Right cardiac atrium (tissue), 5 donors: Measurements from ENCODE around the gene OR6C76. TPM values are rescaled to one million over a fixed set of nuclear protein-coding genes. Genes with fewer than 3 reads are reported as not detected.
"Not testable (repeated sequence)": the region's sequence is repeated elsewhere in the genome, so short reads cannot be mapped to it uniquely, and the experiment has no call there.

Experiments
- ATAC-seq, 2 donors: fragments of 200-7000 bp; cut with Tn5 transposase; one replicate each; pipeline versions ENCODE4 v1.8.0 to v1.9.1; 2020; ENCODE audit warnings: moderate library complexity in 2 of 2, mild to moderate bottlenecking in 1 of 2
- DNase-seq, 3 donors: peaks; one replicate each; pipeline ENCODE4 v3.0.0-alpha.2; 2020
- H3K27ac ChIP-seq: one replicate; pipeline ENCODE4 v1.5.1; 2013; ENCODE audit warnings: mild to moderate bottlenecking, low read length, control low read depth, moderate library complexity
- H3K27me3 ChIP-seq: one replicate; pipeline ENCODE4 v1.6.1; 2013; ENCODE audit not compliant: control insufficient read depth, insufficient read depth
- H3K4me1 ChIP-seq: one replicate; pipeline ENCODE4 v1.6.1; 2013; ENCODE audit warnings: low read length; ENCODE audit not compliant: control insufficient read depth, insufficient read depth
- H3K4me3 ChIP-seq: one replicate; pipeline ENCODE4 v1.5.1; 2013; ENCODE audit warnings: low read length, control low read depth
- H3K9me3 ChIP-seq: one replicate; pipeline ENCODE4 v1.6.1; 2013; ENCODE audit warnings: low read length; ENCODE audit not compliant: control insufficient read depth
- WGBS: extraction: QIAGEN DNeasy Blood & Tissue Kit; methylation state at CpG from one replicate; pipeline ENCODE4 v1.1.7; 2013; 5-methylcytosine and 5-hydroxymethylcytosine counted together
- intact Hi-C, 4 donors: fragments of 100-400 bp; cut with DNase I; formaldehyde crosslinking; loops; one replicate each; pipeline versions ENCODE4 v1.11.0 to v1.14.0; 2022 to 2023
- long read RNA-seq, 4 donors: library from polyadenylated mRNA; unstranded; transcript quantifications; one replicate each; pipeline ENCODE4 v2.0.0, GENCODE V29; 2020 to 2021
- polyA plus RNA-seq: library from polyadenylated mRNA; stranded (reverse); fragments of 200-250 nt; gene quantifications from one replicate; pipeline ENCODE4 v1.2.3, GENCODE V29; 2013
- total RNA-seq, 4 donors: library from RNA; stranded (reverse); fragmentation: NEBNext Ultra II Directional; extraction: Animal tissue kit (Norgen Biotek cat#: 25700); gene quantifications; one replicate each; pipeline ENCODE4 v1.2.1, GENCODE V29; 2021
- donor health status: healthy with polysubstance abuse.
- donor health status: DM: no; HTN: yes; CAD: no.
- donor health status: DM: no; HTN: no; CAD: no.
- donor health status: DM: no; HTN: yes; CAD: no; lungs with severe emphysema.
- donor health status: DM: yes; HTN: yes; CAD: no.

OR6C76 gene
- total RNA-seq (not detected), polyA plus RNA-seq (not detected)
- long read RNA-seq, donor 1, result 0 reads
- long read RNA-seq, donor 2, result 0 reads
- long read RNA-seq, donor 3, result 0 reads
- long read RNA-seq, donor 4, result 0 reads

- H3K9me3 ChIP-seq, result no peaks in the 10 kb centered on the region
- no peak within 1 kb of the TSS for H3K4me3 ChIP-seq
- no peaks in the 10 kb centered on the region for H3K27me3 ChIP-seq
- no peaks in the 10 kb centered on the region for H3K4me1 ChIP-seq
- intact Hi-C loops, result no loop called here
- no peak within 1 kb of the TSS for H3K27ac ChIP-seq
- no peak for DNase-seq
- 81% methylated on average over 4 of the region's 4 CpGs for WGBS
- ATAC-seq, result no peak
Observed at GRCh38 chr12:55425954-55426353, at the start of gene OR6C76. OR6C76 (plus strand) TSS chr12:55426254; CDS start chr12:55426254, 0 bp downstream.

GRCh38 chr12:55385891-55386290 is 40.2 kb upstream of the OR6C76 start:
- intact Hi-C loops, result no loop called here
- no peak overlapping the region for H3K4me3 ChIP-seq
- no peaks in the 10 kb centered on the region for H3K27me3 ChIP-seq
- H3K4me1 ChIP-seq, result no peaks in the 10 kb centered on the region
- no peak overlapping the region for H3K27ac ChIP-seq
- DNase-seq (no peak), ATAC-seq (no peak)
- no peaks in the 10 kb centered on the region for H3K9me3 ChIP-seq

- peak in 1 of 3 donors; percentile 30 for DNase-seq
- no peak overlapping the region for H3K4me3 ChIP-seq
- no peaks in the 10 kb centered on the region for H3K9me3 ChIP-seq
- no peak for ATAC-seq
- H3K27ac ChIP-seq, result no peak overlapping the region
- intact Hi-C loops, result no loop called here
- no peaks in the 10 kb centered on the region for H3K27me3 ChIP-seq
- no peaks in the 10 kb centered on the region for H3K4me1 ChIP-seq
- 84% methylated on average over 23 of the region's 23 CpGs for WGBS
Observed at GRCh38 chr12:55392032-55392795, 33.8 kb upstream of the OR6C76 start.

DNA sequence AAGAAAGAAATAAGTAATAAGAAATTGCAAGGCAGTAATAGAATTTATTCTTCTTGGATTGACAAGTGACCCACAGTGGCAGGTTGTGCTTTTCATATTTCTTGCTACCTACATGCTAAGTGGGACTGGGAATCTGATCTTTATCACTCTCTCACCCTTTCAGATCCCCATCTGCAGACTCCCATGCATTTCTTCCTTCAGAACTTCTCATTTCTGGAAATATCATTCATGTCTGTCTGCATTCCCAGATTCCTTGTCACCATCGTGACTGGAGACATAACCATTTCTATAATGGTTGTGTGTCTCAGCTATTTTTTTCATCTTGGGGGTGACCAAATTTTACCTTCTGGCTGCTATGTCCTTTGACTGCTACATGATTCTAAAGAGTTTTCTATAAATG is 29.7 kb upstream of the OR6C76 start:
- 76% methylated on average over 1 of the region's 1 CpG for WGBS
- Histone ChIP-seq H3K27me3 (no peaks in the 10 kb centered on the region), H3K4me1 (no peaks in the 10 kb centered on the region), H3K27ac (no peak overlapping the region), H3K4me3 (no peak overlapping the region), H3K9me3 (no peaks in the 10 kb centered on the region)
- intact Hi-C loops, result no loop called here
- DNase-seq, result no peak
- no peak for ATAC-seq

DNA sequence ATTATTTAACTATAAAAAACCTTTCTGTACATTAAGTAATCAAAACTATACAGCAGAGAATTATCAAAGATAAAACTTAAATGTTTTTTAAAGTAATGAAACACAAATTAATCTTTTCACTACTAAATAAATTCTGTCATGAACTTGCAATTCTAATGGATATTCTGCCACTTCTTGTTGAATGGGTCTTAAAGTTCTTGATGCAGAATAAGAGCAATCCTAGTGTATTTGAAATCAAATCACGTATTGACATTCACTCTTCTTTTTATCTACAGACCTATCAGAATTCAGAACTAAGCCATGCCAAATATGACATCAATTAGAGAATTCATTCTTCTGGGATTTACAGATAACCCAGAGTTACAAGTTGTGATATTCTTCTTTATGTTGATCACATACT is 25.8 kb upstream of the OR6C76 start, which contains the start of gene OR6C65:
Gene OR6C65 (plus strand): TSS at position 301 of the 400 bp plus-strand sequence. CDS start 0 bp downstream, at position 301.
- Histone ChIP-seq H3K4me1 (no peaks in the 10 kb centered on the region), H3K27ac (no peak within 1 kb of the TSS), H3K27me3 (no peaks in the 10 kb centered on the region), H3K9me3 (no peaks in the 10 kb centered on the region), H3K4me3 (no peak within 1 kb of the TSS)
- ATAC-seq (no peak), DNase-seq (no peak)
- intact Hi-C loops, result no loop called here
- WGBS, result 81% methylated on average over 1 of the region's 1 CpG

- Histone ChIP-seq H3K27ac (no peak overlapping the region), H3K9me3 (no peaks in the 10 kb centered on the region), H3K4me1 (no peaks in the 10 kb centered on the region), H3K27me3 (no peaks in the 10 kb centered on the region), H3K4me3 (no peak overlapping the region)
- 51% methylated on average over 1 of the region's 1 CpG for WGBS
- no peak for ATAC-seq
- intact Hi-C loops, result no loop called here
- DNase-seq, result no peak
Observed at GRCh38 chr12:55407866-55408265, 18.2 kb upstream of the OR6C76 start.

- H3K4me3 ChIP-seq, H3K27me3 ChIP-seq, ATAC-seq, H3K27ac ChIP-seq, DNase-seq, intact Hi-C loops, H3K9me3 ChIP-seq, H3K4me1 ChIP-seq: not testable (repeated sequence)
- WGBS, result 87% methylated on average over 1 of the region's 1 CpG
Observed at GRCh38 chr12:55409133-55409532, 16.9 kb upstream of the OR6C76 start.

GRCh38 chr12:55412138-55412537 is 13.9 kb upstream of the OR6C76 start:
- intact Hi-C loops, ATAC-seq, H3K27ac ChIP-seq, H3K4me1 ChIP-seq, H3K9me3 ChIP-seq, DNase-seq, H3K27me3 ChIP-seq, H3K4me3 ChIP-seq: not testable (repeated sequence)
- WGBS, result 88% methylated on average over 15 of the region's 15 CpGs

DNA sequence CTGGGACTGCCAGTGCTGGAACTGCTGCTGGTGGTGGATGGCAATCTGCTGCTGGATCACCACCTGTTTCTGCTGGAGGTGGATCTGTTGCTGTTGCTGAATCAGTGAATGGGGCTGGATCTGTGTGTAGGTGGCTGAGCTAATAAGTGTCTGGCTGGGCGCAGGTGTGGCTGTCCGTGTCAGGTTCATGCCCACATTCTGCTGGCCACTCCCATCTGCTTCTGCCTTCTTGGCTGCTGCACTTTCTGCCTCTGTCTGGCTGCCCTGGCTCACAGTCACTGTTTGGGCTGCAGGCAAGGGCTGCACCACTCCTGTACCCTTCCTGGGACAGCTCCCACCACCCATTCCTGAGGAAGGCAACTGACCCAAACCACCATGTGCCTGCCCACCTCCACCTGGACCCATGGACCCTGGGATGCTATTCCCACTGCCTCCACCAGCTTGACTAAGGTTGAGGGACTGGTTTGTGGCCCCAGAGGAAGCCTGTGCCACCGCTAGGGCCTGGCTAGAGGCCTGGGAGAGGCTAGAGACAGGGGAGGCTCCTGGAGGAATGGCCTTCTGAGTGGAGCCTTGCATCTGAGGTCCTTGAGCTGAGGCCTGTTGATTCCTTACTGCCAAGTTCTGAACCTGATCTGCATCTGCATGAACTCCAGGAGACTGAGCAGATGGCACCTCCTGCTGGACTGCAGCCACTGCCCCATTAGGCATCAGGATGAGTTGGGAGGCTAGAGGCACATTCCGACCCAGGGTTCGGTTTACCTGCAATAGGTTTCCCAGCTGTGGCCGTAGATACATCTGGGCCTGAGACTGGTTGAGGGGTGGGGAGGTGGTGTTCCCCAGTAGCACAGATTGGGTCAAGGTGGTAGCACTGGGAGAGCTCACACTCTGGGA is 12.3 kb upstream of the OR6C76 start:
- H3K27me3 ChIP-seq, H3K27ac ChIP-seq, H3K9me3 ChIP-seq, DNase-seq, H3K4me3 ChIP-seq, H3K4me1 ChIP-seq, intact Hi-C loops: not testable (repeated sequence)
- 92% methylated on average over 5 of the region's 6 CpGs for WGBS
- ATAC-seq, result peak in 1 of 2 donors; percentile 45

DNA sequence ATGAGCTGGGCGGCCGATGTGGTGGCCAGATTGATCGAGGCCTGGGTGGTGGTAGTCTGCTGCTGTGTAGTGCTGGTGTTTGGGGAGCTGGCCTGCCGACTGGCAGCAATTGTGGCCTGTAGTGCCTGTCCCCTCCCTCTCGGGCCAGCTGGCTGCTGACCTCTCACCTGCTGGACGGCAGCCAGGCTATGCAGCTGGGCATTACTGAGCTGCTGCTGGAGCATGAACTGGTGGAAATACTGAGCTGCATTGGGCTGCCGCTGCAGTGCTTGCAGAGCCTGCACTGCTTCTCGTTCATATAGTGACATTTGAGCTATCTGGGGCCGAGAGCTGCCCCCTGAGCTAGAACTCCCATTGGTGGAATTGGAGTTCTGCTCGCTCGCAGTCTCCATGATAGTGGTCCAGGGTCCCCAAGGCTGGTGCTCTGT is 11.6 kb upstream of the OR6C76 start:
- H3K9me3 ChIP-seq, H3K27ac ChIP-seq, H3K4me1 ChIP-seq, H3K27me3 ChIP-seq, H3K4me3 ChIP-seq, intact Hi-C loops, DNase-seq: not testable (repeated sequence)
- ATAC-seq, result peak; percentile 11 to 38
- WGBS, result 40% methylated on average over 11 of the region's 11 CpGs

DNA sequence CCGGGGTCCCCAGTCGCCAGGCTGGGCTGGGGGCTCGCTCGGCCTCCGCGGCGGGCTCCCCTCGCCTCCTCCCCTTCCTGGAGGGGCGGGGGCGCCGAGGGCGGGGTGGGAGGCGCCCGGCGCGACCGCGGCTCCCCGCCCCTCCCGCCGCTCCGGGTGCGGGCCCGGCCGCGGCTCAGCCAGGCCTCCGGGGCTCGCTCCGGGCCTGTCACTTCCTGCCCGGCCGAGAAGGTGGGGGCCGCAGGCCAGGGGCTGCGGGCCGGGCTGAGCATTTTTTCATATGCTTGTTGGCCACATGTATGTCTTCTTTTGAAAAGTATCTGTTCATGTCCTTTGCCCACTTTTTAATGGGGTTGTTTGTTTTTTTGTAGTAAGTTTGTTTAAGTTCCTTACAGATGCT is 11.2 kb upstream of the OR6C76 start:
- H3K27ac ChIP-seq, H3K9me3 ChIP-seq, H3K4me1 ChIP-seq, DNase-seq, H3K27me3 ChIP-seq, intact Hi-C loops, H3K4me3 ChIP-seq: not testable (repeated sequence)
- peak; percentile 70 to 80 for ATAC-seq
- 1% methylated on average over 10 of the region's 34 CpGs for WGBS
